Endodermal cell (in vitro differentiated cells): ENCODE measurements around the gene ZBTB34. TPM values are rescaled to one million over a fixed set of nuclear protein-coding genes. Genes with fewer than 3 reads are reported as not detected.

Source experiments
- DNase-seq: peaks from one replicate; pipeline ENCODE4 v3.0.0-alpha.2; 2017
- H3K27ac ChIP-seq: 2 replicates; pipeline ENCODE4 v1.5.1; 2013; ENCODE audit warnings: mild to moderate bottlenecking, low read depth, low read length, moderate library complexity
- H3K27me3 ChIP-seq: 2 replicates; pipeline ENCODE4 v1.6.1; 2013; ENCODE audit warnings: mild to moderate bottlenecking, low read length, moderate library complexity; ENCODE audit not compliant: insufficient read depth, control insufficient read depth, poor library complexity, severe bottlenecking
- H3K36me3 ChIP-seq: 2 replicates; pipeline ENCODE4 v1.7.0; 2013; ENCODE audit warnings: mild to moderate bottlenecking, low read length, moderate library complexity; ENCODE audit not compliant: control insufficient read depth, insufficient read depth
- H3K4me1 ChIP-seq: one replicate; pipeline ENCODE4 v1.7.0; 2013; ENCODE audit warnings: low read length; ENCODE audit not compliant: control insufficient read depth, insufficient read depth
- H3K4me3 ChIP-seq: 2 replicates; pipeline ENCODE4 v1.5.1; 2013; ENCODE audit warnings: mild to moderate bottlenecking, low read length, moderate library complexity
- H3K9ac ChIP-seq: 2 replicates; pipeline ENCODE4 v1.6.1; 2013; ENCODE audit warnings: mild to moderate bottlenecking, low read length, moderate library complexity; ENCODE audit not compliant: poor library complexity, severe bottlenecking; ENCODE audit errors: extremely low read depth
- H3K9me3 ChIP-seq: 2 replicates; pipeline ENCODE4 v1.6.1; 2013; ENCODE audit warnings: mild to moderate bottlenecking, low read length, moderate library complexity; ENCODE audit not compliant: control insufficient read depth
- H3K27ac Mint-ChIP-seq: 2 replicates; pipeline ENCODE4 v1.8.0; 2020; ENCODE audit warnings: mixed read lengths
- H3K27me3 Mint-ChIP-seq: 2 replicates; pipeline ENCODE4 v1.8.0; 2021; ENCODE audit warnings: mild to moderate bottlenecking, mixed read lengths; ENCODE audit not compliant: insufficient read depth
- H3K36me3 Mint-ChIP-seq: 2 replicates; pipeline ENCODE4 v1.8.0; 2020; ENCODE audit warnings: low read depth, mixed read lengths
- H3K4me1 Mint-ChIP-seq: 2 replicates; pipeline ENCODE4 v1.8.0; 2020; ENCODE audit warnings: mixed read lengths
- H3K4me3 Mint-ChIP-seq: 2 replicates; pipeline ENCODE4 v1.8.0; 2020; ENCODE audit warnings: mild to moderate bottlenecking, moderate library complexity, mixed read lengths
- H3K9me3 Mint-ChIP-seq: 2 replicates; pipeline ENCODE4 v1.8.0; 2020; ENCODE audit warnings: mild to moderate bottlenecking, mixed read lengths
- WGBS, 2 experiments: methylation state at CpG; one replicate each; pipeline versions ENCODE4 v1.1.5 to v1.1.7; 2013; ENCODE audit warnings: missing lambda C conversion rate in 2 of 2, mixed read lengths in 1 of 2; ENCODE audit not compliant: insufficient coverage in 1 of 2, insufficient read length in 1 of 2; 5-methylcytosine and 5-hydroxymethylcytosine counted together
- total RNA-seq, 2 donors: library from RNA; stranded (reverse); fragmentation: NEBNext Ultra II Directional in 1 of 2; extraction: Animal tissue kit (Norgen Biotek cat#: 25700) in 1 of 2; gene quantifications; 2 replicates in 1 of 2; 3 replicates in 1 of 2; pipeline ENCODE4 v1.2.1, GENCODE V29; 2021
- TF ChIP-seq, protein P1 (sequence below): fragments of 200-600 bp; sonication (generic); conservative IDR thresholded peaks from 2 replicates; pipeline ENCODE4 v1.5.0; 2021; ENCODE audit warnings: antibody characterized with exemption, mild to moderate bottlenecking

Gene ZBTB34
- total RNA-seq, 2 donors from 2014 or later = 19.7 to 24.9 TPM

- peaks cover 12% of the 10 kb centered on the region for H3K4me1 Mint-ChIP-seq
- peaks cover 38% of the 10 kb centered on the region for H3K27me3 Mint-ChIP-seq
- H3K36me3 Mint-ChIP-seq = no peaks in the 10 kb centered on the region
- H3K9me3 ChIP-seq = no peaks in the 10 kb centered on the region
- no peaks in the 10 kb centered on the region for H3K36me3 ChIP-seq
- H3K9ac ChIP-seq = no peak overlapping the region
- H3K4me3 ChIP-seq = no peak overlapping the region
- H3K27me3 ChIP-seq = no peaks in the 10 kb centered on the region
- no peak overlapping the region for H3K4me3 Mint-ChIP-seq
- H3K27ac ChIP-seq = no peak overlapping the region
- peaks cover 3% of the 10 kb centered on the region for H3K4me1 ChIP-seq
- WGBS, 2 experiments = 65 to 85% methylated on average over 2 to 6 of the region's 6 CpGs
- H3K27ac Mint-ChIP-seq = no peak overlapping the region
- peak; percentile 76 for DNase-seq
- H3K9me3 Mint-ChIP-seq = no peaks in the 10 kb centered on the region
- TF ChIP-seq, protein P1, sequence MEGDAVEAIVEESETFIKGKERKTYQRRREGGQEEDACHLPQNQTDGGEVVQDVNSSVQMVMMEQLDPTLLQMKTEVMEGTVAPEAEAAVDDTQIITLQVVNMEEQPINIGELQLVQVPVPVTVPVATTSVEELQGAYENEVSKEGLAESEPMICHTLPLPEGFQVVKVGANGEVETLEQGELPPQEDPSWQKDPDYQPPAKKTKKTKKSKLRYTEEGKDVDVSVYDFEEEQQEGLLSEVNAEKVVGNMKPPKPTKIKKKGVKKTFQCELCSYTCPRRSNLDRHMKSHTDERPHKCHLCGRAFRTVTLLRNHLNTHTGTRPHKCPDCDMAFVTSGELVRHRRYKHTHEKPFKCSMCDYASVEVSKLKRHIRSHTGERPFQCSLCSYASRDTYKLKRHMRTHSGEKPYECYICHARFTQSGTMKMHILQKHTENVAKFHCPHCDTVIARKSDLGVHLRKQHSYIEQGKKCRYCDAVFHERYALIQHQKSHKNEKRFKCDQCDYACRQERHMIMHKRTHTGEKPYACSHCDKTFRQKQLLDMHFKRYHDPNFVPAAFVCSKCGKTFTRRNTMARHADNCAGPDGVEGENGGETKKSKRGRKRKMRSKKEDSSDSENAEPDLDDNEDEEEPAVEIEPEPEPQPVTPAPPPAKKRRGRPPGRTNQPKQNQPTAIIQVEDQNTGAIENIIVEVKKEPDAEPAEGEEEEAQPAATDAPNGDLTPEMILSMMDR = no peak
Observed at GRCh38 chr9:126856326-126856877, 4.0 kb upstream of the ZBTB34 start.

GRCh38 chr9:126857261-126857960 is 3.0 kb upstream of the ZBTB34 start:
- H3K36me3 ChIP-seq = no peaks in the 10 kb centered on the region
- TF ChIP-seq, protein P1 = no peak
- DNase-seq = no peak
- Mint-ChIP-seq H3K27ac (no peak overlapping the region), H3K36me3 (no peaks in the 10 kb centered on the region), H3K4me1 (peaks cover 19% of the 10 kb centered on the region), H3K4me3 (no peak overlapping the region), H3K9me3 (no peaks in the 10 kb centered on the region), H3K27me3 (peaks cover 36% of the 10 kb centered on the region)
- no peak overlapping the region for H3K27ac ChIP-seq
- H3K9me3 ChIP-seq = no peaks in the 10 kb centered on the region
- no peak overlapping the region for H3K4me3 ChIP-seq
- H3K4me1 ChIP-seq = peaks cover 3% of the 10 kb centered on the region
- WGBS, 2 experiments = 88 to 93% methylated on average over 3 to 8 of the region's 8 CpGs
- no peak overlapping the region for H3K9ac ChIP-seq
- H3K27me3 ChIP-seq = no peaks in the 10 kb centered on the region

- Mint-ChIP-seq H3K27ac (no peak overlapping the region), H3K27me3 (peaks cover 27% of the 10 kb centered on the region), H3K4me1 (peaks cover 25% of the 10 kb centered on the region), H3K9me3 (no peaks in the 10 kb centered on the region), H3K36me3 (no peaks in the 10 kb centered on the region), H3K4me3 (peak overlapping the region; percentile 78)
- TF ChIP-seq, protein P1 = no peak
- peaks cover 8% of the 10 kb centered on the region for H3K36me3 ChIP-seq
- H3K9ac ChIP-seq = no peak overlapping the region
- peak; percentile 28 for DNase-seq
- H3K9me3 ChIP-seq = no peaks in the 10 kb centered on the region
- no peak overlapping the region for H3K27ac ChIP-seq
- no peak overlapping the region for H3K4me3 ChIP-seq
- H3K4me1 ChIP-seq = peaks cover 11% of the 10 kb centered on the region
- WGBS, 2 experiments = 86 to 95% methylated on average over 2 of the region's 2 CpGs
- H3K27me3 ChIP-seq = no peaks in the 10 kb centered on the region
Observed at GRCh38 chr9:126859111-126859510, 1.3 kb upstream of the ZBTB34 start.
